Esophagus muscularis mucosa (tissue), 3 donors: Measurements from ENCODE around the gene SLC26A2.
A peak's percentile ranks its signal among the peaks of the same experiment; 100 is the strongest.

Experiments used
- CTCF ChIP-seq, 3 experiments: fragments of 200-600 bp in 2 of 3; fragments of 450-650 bp in 1 of 3; sonication (generic) in 2 of 3; IDR thresholded peaks; one replicate each; pipeline ENCODE4 v1.5.1; 2017 to 2019; ENCODE audit warnings: antibody characterized with exemption in 3 of 3, mild to moderate bottlenecking in 2 of 3, moderate library complexity in 1 of 3
- POLR2A ChIP-seq: fragments of 450-650 bp; IDR thresholded peaks from one replicate; pipeline ENCODE4 v1.6.1; 2017; ENCODE audit warnings: antibody characterized with exemption, moderate library complexity, mild to moderate bottlenecking, low read depth
- POLR2AphosphoS5 ChIP-seq, 2 donors: sonication (generic); formaldehyde crosslinking; IDR thresholded peaks; one replicate each; pipeline ENCODE4 v1.6.1; 2017; ENCODE audit warnings: antibody characterized with exemption in 2 of 2

DNA sequence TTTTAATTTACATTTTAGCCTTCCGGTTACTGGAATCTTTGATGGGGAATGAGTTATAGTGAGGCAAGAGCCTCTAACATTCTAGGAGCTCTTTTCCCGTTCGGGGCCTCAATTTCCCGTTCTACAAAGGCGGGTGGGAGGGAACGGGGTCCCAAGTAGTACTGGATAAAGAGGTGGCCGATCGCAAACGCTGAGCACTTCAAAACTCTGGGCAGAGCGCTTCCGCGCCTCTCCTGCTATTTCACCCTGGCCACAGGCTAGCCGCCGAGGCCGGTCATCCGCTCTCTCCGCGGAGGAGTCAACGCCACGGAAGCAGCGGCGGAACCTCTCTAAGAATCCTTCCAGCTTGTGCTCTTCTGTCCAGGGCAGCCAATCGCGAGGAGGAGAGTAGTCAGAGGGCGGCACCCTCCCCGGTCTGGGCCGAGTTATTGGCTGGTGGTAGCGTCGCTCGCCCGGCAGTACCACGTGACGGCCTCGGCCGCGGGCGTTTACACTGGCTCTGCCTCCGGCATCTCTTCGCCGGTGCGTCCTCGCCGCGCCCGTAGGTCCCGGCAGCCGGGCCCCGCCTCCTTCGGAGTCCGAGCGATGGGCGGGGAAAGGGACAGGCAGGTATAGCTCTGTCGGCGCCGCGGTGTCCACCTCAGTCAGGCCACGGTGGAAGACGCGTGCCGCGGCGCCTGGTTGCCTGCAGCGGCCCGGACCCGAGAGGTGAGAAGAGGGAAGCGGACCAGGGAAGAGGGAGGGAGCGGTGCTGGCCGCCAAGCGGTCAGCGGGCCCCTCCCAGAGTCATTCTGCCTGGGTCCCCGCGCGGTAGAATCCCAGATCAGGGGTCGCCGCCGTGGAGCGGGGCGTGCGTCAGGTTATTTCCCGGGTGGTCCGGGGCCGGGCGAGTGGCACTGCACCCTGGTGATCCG, at the start of gene SLC26A2:
- TF ChIP-seq CTCF (IDR thresholded peaks at IDR 0.05) (peak in 1 of 3 experiments; percentile 14), POLR2A (peak; percentile 48), POLR2AphosphoS5 (IDR thresholded peaks at IDR 0.05) (peak; percentile 98 to 99)
